OCI-M2 (cell line): ENCODE data around the gene ONECUT2.

Experiments used
- DNase-seq: peaks from one replicate; lab custom pipeline; 2025; ENCODE audit not compliant: unreplicated experiment; lab: John Stamatoyannopoulos, UW

Gene ONECUT2

DNA sequence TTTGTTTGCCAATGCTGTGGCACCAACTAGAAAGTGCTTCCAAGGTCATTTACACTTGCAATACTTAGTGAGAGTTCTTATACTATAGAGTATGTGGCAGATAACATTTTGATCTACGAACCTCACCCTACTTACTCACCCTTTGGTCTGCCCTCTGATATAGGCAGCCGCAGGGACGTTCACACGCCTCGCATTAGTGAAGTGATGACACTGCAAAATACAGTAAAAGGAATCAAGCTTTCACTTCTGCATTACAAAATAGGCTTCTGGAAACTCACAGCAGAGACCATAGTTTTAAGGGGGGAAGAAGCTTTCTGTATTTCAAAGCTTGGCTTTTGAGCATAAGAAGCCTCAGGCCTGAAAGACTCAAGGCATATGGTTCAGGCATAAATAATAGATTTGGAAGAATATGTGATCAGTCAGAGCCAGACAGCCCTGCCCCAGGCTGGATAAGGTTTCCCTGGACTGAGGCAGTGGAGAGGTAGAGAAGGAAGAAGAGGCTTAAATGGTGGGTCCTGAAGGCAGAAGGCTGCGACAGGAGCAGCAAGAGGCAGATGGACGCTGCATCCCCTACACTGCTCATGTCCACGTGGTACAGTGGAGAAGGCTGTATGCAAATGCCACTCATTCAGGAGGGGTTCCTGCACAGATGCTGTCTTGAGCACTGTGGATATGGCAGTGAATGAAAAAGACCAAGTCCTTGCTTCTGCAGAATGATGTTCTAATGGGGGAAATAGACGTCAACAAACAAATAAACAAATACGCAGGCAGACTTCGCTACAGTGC lies 88.2 kb downstream of the ONECUT2 start:
- no peak for DNase-seq

- DNase-seq = no peak
Observed at GRCh38 chr18:57527556-57528229, 92.5 kb downstream of the ONECUT2 start.

- DNase-seq = no peak
Observed at GRCh38 chr18:57529151-57529550, 94.0 kb downstream of the ONECUT2 start.

GRCh38 chr18:57533006-57533867 lies 98.1 kb downstream of the ONECUT2 start:
- DNase-seq = peak; percentile 34

- DNase-seq = no peak
Observed at GRCh38 chr18:57533868-57534510, 98.8 kb downstream of the ONECUT2 start.

GRCh38 chr18:57534511-57534909 lies 99.3 kb downstream of the ONECUT2 start:
- no peak for DNase-seq

GRCh38 chr18:57538614-57539013 lies 103.4 kb downstream of the ONECUT2 start:
- no peak for DNase-seq

DNA sequence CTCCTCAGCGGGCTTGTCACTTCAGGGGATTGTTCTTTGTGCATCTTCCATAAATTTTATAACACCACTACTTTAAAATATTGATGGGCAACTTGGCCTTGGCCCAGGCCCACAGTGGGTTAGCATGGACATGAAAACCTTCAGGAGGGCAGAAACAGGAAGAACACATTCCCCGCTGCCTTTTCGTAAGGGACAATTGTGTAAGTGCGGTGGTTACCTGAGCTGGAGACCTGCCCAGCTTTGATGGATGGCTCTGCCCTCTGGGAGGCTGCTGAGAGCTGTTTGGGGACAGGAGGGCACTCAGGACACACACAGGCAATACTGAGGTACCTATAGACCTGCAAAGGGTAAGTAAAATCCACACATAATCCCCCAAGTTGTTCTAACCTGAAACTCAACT lies 104.5 kb downstream of the ONECUT2 start:
- no peak for DNase-seq
